H1 (cell line): ENCODE data around the gene MKRN2OS. TPM values are rescaled to one million over a fixed set of nuclear protein-coding genes. Genes with fewer than 3 reads are reported as not detected.

Experiments used
- CTCF ChIA-PET: fragments of 300-600 bp; sonication (Branson Sonifier 250); formaldehyde crosslinking; loops from one replicate; lab custom pipeline; 2021; ENCODE audit not compliant: partially characterized antibody; lab: Charles Lee
- POLR2A ChIA-PET: fragments of 300-600 bp; sonication (Branson Sonifier 250); formaldehyde crosslinking; loops from one replicate; lab custom pipeline; 2021; ENCODE audit warnings: inconsistent platforms; ENCODE audit not compliant: partially characterized antibody; lab: Charles Lee
- DNase-seq, 2 experiments: peaks; one replicate each; pipeline versions ENCODE4 v3.0.0 to v3.0.0-alpha.2; 2010 to 2022; ENCODE audit warnings: low spot score in 2 of 2, low read depth in 1 of 2, mixed read lengths in 1 of 2
- FAIRE-seq: peaks from 2 replicates; lab custom pipeline; 2011; peaks lifted over from hg19 to GRCh38; lab: Jason Lieb, UNC
- H2AFZ ChIP-seq: 2 replicates; pipeline ENCODE4 v1.8.1; 2012; ENCODE audit warnings: low read length, inconsistent platforms
- H2AK5ac ChIP-seq: 2 replicates; pipeline ENCODE4 v1.6.1; 2013; ENCODE audit warnings: low read depth, low read length
- H2BK120ac ChIP-seq: replicated peaks from 2 replicates; pipeline ENCODE3; 2013; ENCODE audit warnings: low read depth, low read length, inconsistent platforms
- H2BK12ac ChIP-seq: 2 replicates; pipeline ENCODE4 v1.6.1; 2013; ENCODE audit warnings: low read depth, low read length
- H2BK15ac ChIP-seq: 2 replicates; pipeline ENCODE4 v1.6.1; 2013; ENCODE audit warnings: low read length
- H2BK20ac ChIP-seq: 2 replicates; pipeline ENCODE4 v1.6.1; 2013; ENCODE audit warnings: low read length
- H2BK5ac ChIP-seq: 2 replicates; pipeline ENCODE4 v1.6.1; 2013; ENCODE audit warnings: low read depth, low read length
- H3K14ac ChIP-seq: 2 replicates; pipeline ENCODE4 v1.6.1; 2013; ENCODE audit warnings: inconsistent platforms; ENCODE audit not compliant: insufficient read length
- H3K18ac ChIP-seq: 2 replicates; pipeline ENCODE4 v1.6.1; 2013; ENCODE audit warnings: low read length; ENCODE audit errors: extremely low read depth
- H3K23ac ChIP-seq: 2 replicates; pipeline ENCODE4 v1.6.1; 2013; ENCODE audit warnings: inconsistent platforms; ENCODE audit not compliant: insufficient read length
- H3K23me2 ChIP-seq: 2 replicates; pipeline ENCODE4 v1.6.1; 2013; ENCODE audit warnings: low read depth, low read length
- H3K27ac ChIP-seq: 2 replicates; pipeline ENCODE4 v1.6.1; 2011; ENCODE audit warnings: low read depth, low read length, inconsistent platforms
- H3K27me3 ChIP-seq, 4 experiments: replicated peaks in 1 of 4; 1 replicate in 1 of 4; 2 replicates in 3 of 4; pipeline versions ENCODE4 v1.6.1 to v1.8.1; 2011 to 2013; ENCODE audit warnings: low read length in 3 of 4, mild to moderate bottlenecking in 3 of 4, inconsistent platforms in 2 of 4, mixed read lengths in 2 of 4, moderate library complexity in 1 of 4; ENCODE audit not compliant: control insufficient read depth in 3 of 4, insufficient read depth in 3 of 4; ENCODE audit errors: extremely low read depth in 1 of 4
- H3K36me3 ChIP-seq, 4 experiments: 2 replicates each; pipeline versions ENCODE4 v1.6.1 to v1.8.1; 2011 to 2013; ENCODE audit warnings: mild to moderate bottlenecking in 4 of 4, low read length in 3 of 4, moderate library complexity in 2 of 4, control low read depth in 1 of 4, inconsistent platforms in 1 of 4; ENCODE audit not compliant: insufficient read depth in 4 of 4, control insufficient read depth in 2 of 4
- H3K4ac ChIP-seq: replicated peaks from 2 replicates; pipeline ENCODE3; 2013; ENCODE audit warnings: low read length, low read depth, mixed read lengths, inconsistent platforms; ENCODE audit not compliant: insufficient read length
- H3K4me1 ChIP-seq, 4 experiments: replicated peaks in 1 of 4; 1 replicate in 1 of 4; 2 replicates in 3 of 4; pipeline versions ENCODE4 v1.6.1 to v1.8.1; 2011 to 2013; ENCODE audit warnings: low read length in 3 of 4, inconsistent platforms in 2 of 4, mixed read lengths in 1 of 4; ENCODE audit not compliant: insufficient read depth in 4 of 4, control insufficient read depth in 3 of 4
- H3K4me2 ChIP-seq, 2 experiments: 2 replicates each; pipeline versions ENCODE4 v1.6.1 to v1.8.1; 2011 to 2013; ENCODE audit warnings: low read depth in 2 of 2, low read length in 2 of 2, control low read depth in 1 of 2, inconsistent platforms in 1 of 2, mild to moderate bottlenecking in 1 of 2; ENCODE audit not compliant: insufficient read depth in 1 of 2
- H3K4me3 ChIP-seq, 4 experiments: fragments of 200-600, 300-600 bp in 1 of 4; sonication (generic), shearing (Covaris generic), sonication (Bioruptor Twin) in 1 of 4; 2 replicates each; pipeline versions ENCODE4 v1.5.1 to v1.8.1; 2011 to 2016; ENCODE audit warnings: low read length in 4 of 4, low read depth in 3 of 4, control low read depth in 2 of 4, inconsistent platforms in 2 of 4, mild to moderate bottlenecking in 2 of 4, mixed read lengths in 1 of 4, moderate library complexity in 1 of 4; ENCODE audit not compliant: insufficient read depth in 2 of 4; ENCODE audit errors: extremely low read depth in 1 of 4
- H3K56ac ChIP-seq: replicated peaks from 2 replicates; pipeline ENCODE3; 2013; ENCODE audit warnings: low read depth, mild to moderate bottlenecking, mixed read lengths, low read length, inconsistent platforms; ENCODE audit not compliant: insufficient read length
- H3K79me1 ChIP-seq: 2 replicates; pipeline ENCODE4 v1.6.1; 2013; ENCODE audit warnings: low read depth, low read length, control low read depth
- H3K79me2 ChIP-seq, 2 experiments: 2 replicates each; pipeline versions ENCODE4 v1.6.1 to v1.8.1; 2012 to 2013; ENCODE audit warnings: low read length in 2 of 2, mild to moderate bottlenecking in 2 of 2, inconsistent platforms in 1 of 2; ENCODE audit not compliant: insufficient read depth in 2 of 2, control insufficient read depth in 1 of 2
- H3K9ac ChIP-seq, 4 experiments: replicated peaks in 1 of 4; 1 replicate in 1 of 4; 2 replicates in 3 of 4; pipeline versions ENCODE4 v1.6.1 to v1.8.1; 2011 to 2013; ENCODE audit warnings: low read depth in 3 of 4, low read length in 3 of 4, control low read depth in 2 of 4, mild to moderate bottlenecking in 2 of 4, moderate library complexity in 2 of 4, inconsistent platforms in 1 of 4; ENCODE audit errors: extremely low read depth in 1 of 4
- H3K9me3 ChIP-seq, 2 experiments: 2 replicates each; pipeline versions ENCODE4 v1.6.1 to v1.8.1; 2012 to 2013; ENCODE audit warnings: mild to moderate bottlenecking in 2 of 2, moderate library complexity in 2 of 2, control low read depth in 1 of 2, inconsistent platforms in 1 of 2, low read depth in 1 of 2, low read length in 1 of 2, mixed read lengths in 1 of 2; ENCODE audit not compliant: insufficient read depth in 2 of 2
- H4K20me1 ChIP-seq, 2 experiments: replicated peaks in 1 of 2; 2 replicates each; pipeline versions ENCODE3 to v1.8.1; 2011 to 2013; ENCODE audit warnings: inconsistent platforms in 2 of 2, low read length in 2 of 2, mild to moderate bottlenecking in 1 of 2; ENCODE audit not compliant: insufficient read depth in 2 of 2, control insufficient read depth in 1 of 2
- H4K5ac ChIP-seq: 2 replicates; pipeline ENCODE4 v1.6.1; 2013; ENCODE audit warnings: low read length, low read depth, mixed read lengths, inconsistent platforms; ENCODE audit not compliant: insufficient read length
- H4K8ac ChIP-seq: 2 replicates; pipeline ENCODE4 v1.8.0; 2013; ENCODE audit warnings: mild to moderate bottlenecking, moderate library complexity, low read length, inconsistent platforms; ENCODE audit not compliant: insufficient read depth; ENCODE audit errors: extremely low read depth
- H4K91ac ChIP-seq: replicated peaks from 2 replicates; pipeline ENCODE3; 2013; ENCODE audit warnings: low read length, mixed read lengths, inconsistent platforms; ENCODE audit not compliant: insufficient read length
- EP300 ChIP-seq, 2 experiments: IDR thresholded peaks; 1 replicate in 1 of 2; 2 replicates in 1 of 2; pipeline ENCODE4 v1.6.1; 2011 to 2012; ENCODE audit warnings: low read depth in 2 of 2, low read length in 2 of 2, mild to moderate bottlenecking in 2 of 2, borderline replicate concordance in 1 of 2, inconsistent platforms in 1 of 2, moderate library complexity in 1 of 2
- HDAC2 ChIP-seq, 2 experiments: fragments of 300-600 bp in 1 of 2; sonication (generic) in 1 of 2; IDR thresholded peaks; 2 replicates each; pipeline ENCODE4 v1.6.1; 2011 to 2012; ENCODE audit warnings: low read depth in 2 of 2, low read length in 2 of 2, mild to moderate bottlenecking in 2 of 2, moderate library complexity in 2 of 2, borderline replicate concordance in 1 of 2, inconsistent platforms in 1 of 2
- JUND ChIP-seq: IDR thresholded peaks from 2 replicates; pipeline ENCODE4 v1.6.1; 2011; ENCODE audit warnings: mild to moderate bottlenecking, improper control_type of control experiment, low read length
- KDM1A ChIP-seq: fragments of 200-600, 300-600 bp; sonication (generic); IDR thresholded peaks from 2 replicates; pipeline ENCODE4 v1.7.1; 2016; ENCODE audit warnings: mild to moderate bottlenecking, low read length, borderline replicate concordance
- NRF1 ChIP-seq: IDR thresholded peaks from 2 replicates; pipeline ENCODE4 v1.6.1; 2011; ENCODE audit warnings: mild to moderate bottlenecking, low read depth, low read length, improper control_type of control experiment
- RXRA ChIP-seq: IDR thresholded peaks from 2 replicates; pipeline ENCODE4 v1.6.1; 2011; ENCODE audit warnings: low read depth, mild to moderate bottlenecking, low read length, moderate library complexity; ENCODE audit not compliant: insufficient read depth
- SAP30 ChIP-seq: fragments of 300-600 bp; sonication (generic); IDR thresholded peaks from 2 replicates; pipeline ENCODE4 v1.7.1; 2012; ENCODE audit warnings: low read length, moderate library complexity, mild to moderate bottlenecking, inconsistent platforms; ENCODE audit not compliant: insufficient read depth, insufficient replicate concordance
- SIRT6 ChIP-seq: IDR thresholded peaks from one replicate; pipeline ENCODE4 v1.7.1; 2012; ENCODE audit warnings: low read length, inconsistent platforms
- SP1 ChIP-seq: IDR thresholded peaks from 2 replicates; pipeline ENCODE4 v1.6.1; 2011; ENCODE audit warnings: low read depth, low read length
- SUZ12 ChIP-seq: fragments of 200-600 bp; sonication (generic); IDR thresholded peaks from 2 replicates; pipeline ENCODE4 v1.6.1; 2012; ENCODE audit warnings: mild to moderate bottlenecking, inconsistent platforms, low read length, moderate library complexity, mixed read lengths
- TAF1 ChIP-seq: IDR thresholded peaks from 2 replicates; pipeline ENCODE4 v1.6.1; 2011; ENCODE audit warnings: mild to moderate bottlenecking, low read depth, low read length
- TBP ChIP-seq: IDR thresholded peaks from 2 replicates; pipeline ENCODE4 v1.6.1; 2011; ENCODE audit warnings: low read depth, low read length, improper control_type of control experiment
- WGBS, 2 experiments: shearing (Covaris generic) in 1 of 2; methylation state at CpG; one replicate each; pipeline versions ENCODE4 v1.1.6 to v1.1.7; 2013 to 2015; ENCODE audit warnings: low lambda C conversion rate in 2 of 2, mixed read lengths in 2 of 2, inconsistent platforms in 1 of 2, low coverage in 1 of 2, missing lambda C conversion rate in 1 of 2; ENCODE audit not compliant: insufficient replicate concordance in 2 of 2, insufficient coverage in 1 of 2, insufficient read length in 1 of 2; ENCODE audit errors: extremely low coverage in 1 of 2, missing lambda C conversion rate in 1 of 2; 5-methylcytosine and 5-hydroxymethylcytosine counted together
- polyA plus RNA-seq, 7 experiments: library from polyadenylated mRNA; depleted of rRNA in 3 of 7; stranded (reverse) in 5 of 7; unstranded in 2 of 7; fragments of >200 nt in 5 of 7; fragments of 200-250 nt in 2 of 7; gene quantifications; 1 replicate in 5 of 7; 2 replicates in 1 of 7; 4 replicates in 1 of 7; pipeline versions ENCODE4 v1.2.1 to v1.2.3, GENCODE V29; 2011 to 2013; ENCODE audit warnings: missing spikeins in 2 of 7, mixed read lengths in 2 of 7
- total RNA-seq: library from RNA; stranded (reverse); fragmentation: NEBNext Ultra II Directional; extraction: Animal tissue kit (Norgen Biotek cat#: 25700); gene quantifications from 2 replicates; pipeline ENCODE4 v1.2.1, GENCODE V29; 2021
- TF ChIP-seq, protein P1 (sequence below): IDR thresholded peaks from 2 replicates; pipeline ENCODE4 v1.6.1; 2012; ENCODE audit warnings: low read length, inconsistent platforms

The MKRN2OS gene
- total and polyA plus RNA-seq, 2 of the 8 experiments (the other 6 are each of a cell fraction or from before 2014, with no cell fraction given): 0.15 to 0.41 TPM

DNA sequence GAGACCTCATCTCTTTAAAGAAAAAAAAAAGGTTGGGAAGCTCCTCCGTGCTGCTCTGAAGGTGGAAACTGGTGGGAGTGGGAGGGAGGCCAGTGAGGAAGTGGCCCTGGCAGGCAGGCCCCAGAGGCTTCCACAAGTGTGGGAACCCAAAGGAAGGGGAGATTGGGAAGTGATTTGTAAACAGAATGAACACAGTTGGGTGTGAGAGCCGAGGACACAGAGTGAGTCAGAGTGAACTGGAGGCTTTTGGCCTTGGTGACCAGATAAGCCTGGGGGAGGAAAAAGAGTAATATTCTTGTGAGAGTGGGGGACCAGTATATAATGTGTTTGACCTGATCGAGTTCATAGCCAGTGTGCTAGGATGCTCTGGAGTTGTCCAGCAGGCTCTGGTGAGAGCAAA, 34.6 kb upstream of the MKRN2OS start:
- Histone ChIP-seq H3K4me2 (no peak overlapping the region), H4K5ac (no peak overlapping the region), H3K56ac (no peak overlapping the region), H4K20me1 (peaks cover 5 to 6% of the 10 kb centered on the region in 2 experiments), H3K27me3 (no peaks in the 10 kb centered on the region), H3K79me2 (no peaks in the 10 kb centered on the region), H3K23ac (no peak overlapping the region), H3K23me2 (no peaks in the 10 kb centered on the region; the same call in 1 of the 2 replicates), H3K4ac (no peak overlapping the region), H2BK5ac (no peak overlapping the region), H3K27ac (no peak overlapping the region), H2BK12ac (no peak overlapping the region), H3K4me1 (no peaks in the 10 kb centered on the region), H3K79me1 (no peaks in the 10 kb centered on the region), H3K14ac (no peak overlapping the region), H2AFZ (no peak overlapping the region), H3K9ac (no peak overlapping the region), H3K18ac (no peak overlapping the region), H2BK20ac (no peak overlapping the region), H2BK15ac (no peak overlapping the region), H3K4me3 (no peak overlapping the region), H3K36me3 (peaks cover 21 to 77% (median 35%) of the 10 kb centered on the region in 4 experiments), H4K8ac (no peak overlapping the region), H4K91ac (no peak overlapping the region), H2AK5ac (no peak overlapping the region), H3K9me3 (no peaks in the 10 kb centered on the region), H2BK120ac (no peak overlapping the region)
- CTCF ChIA-PET: no interaction called here
- POLR2A ChIA-PET: interaction anchor here (0.9 kb wide), 1 partner anchor 16 kb away, joined by 3 read pairs; no protein-coding TSS in a partner anchor
- WGBS, 2 experiments: 81% methylated on average over 3 of the region's 3 CpGs; no CpG with 5 or more reads in 1 of the 2 experiments
- FAIRE-seq: no peak
- no peak for DNase-seq
- no peak for TF ChIP-seq SIRT6
- TF ChIP-seq KDM1A: no peak
- no peak for TF ChIP-seq SAP30
- TF ChIP-seq SUZ12: no peak
- no peak for TF ChIP-seq HDAC2 (IDR thresholded peaks at IDR 0.05; ENCODE audit: borderline replicate concordance in 1 of 2, low read depth in 2 of 2, low read length in 2 of 2)
- no peak for TF ChIP-seq JUND
- no peak for TF ChIP-seq SP1
- TF ChIP-seq TAF1: no peak
- no peak for TF ChIP-seq EP300 (IDR thresholded peaks at IDR 0.05; ENCODE audit: borderline replicate concordance in 1 of 2, low read depth in 2 of 2, low read length in 2 of 2)
- no peak for TF ChIP-seq TBP
- TF ChIP-seq, protein P1, sequence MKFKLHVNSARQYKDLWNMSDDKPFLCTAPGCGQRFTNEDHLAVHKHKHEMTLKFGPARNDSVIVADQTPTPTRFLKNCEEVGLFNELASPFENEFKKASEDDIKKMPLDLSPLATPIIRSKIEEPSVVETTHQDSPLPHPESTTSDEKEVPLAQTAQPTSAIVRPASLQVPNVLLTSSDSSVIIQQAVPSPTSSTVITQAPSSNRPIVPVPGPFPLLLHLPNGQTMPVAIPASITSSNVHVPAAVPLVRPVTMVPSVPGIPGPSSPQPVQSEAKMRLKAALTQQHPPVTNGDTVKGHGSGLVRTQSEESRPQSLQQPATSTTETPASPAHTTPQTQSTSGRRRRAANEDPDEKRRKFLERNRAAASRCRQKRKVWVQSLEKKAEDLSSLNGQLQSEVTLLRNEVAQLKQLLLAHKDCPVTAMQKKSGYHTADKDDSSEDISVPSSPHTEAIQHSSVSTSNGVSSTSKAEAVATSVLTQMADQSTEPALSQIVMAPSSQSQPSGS: no peak
- TF ChIP-seq RXRA: no peak
- TF ChIP-seq NRF1: no peak
